Ishikawa (cell line): Measurements from ENCODE around the gene HASPIN.

Experiments used
- CEBPB ChIP-seq: IDR thresholded peaks from 2 replicates; pipeline ENCODE4 v1.6.1; 2012
- CREB1 ChIP-seq: IDR thresholded peaks from 2 replicates; pipeline ENCODE4 v1.6.1; 2012; ENCODE audit warnings: low read depth
- EGR1 ChIP-seq: IDR thresholded peaks from 2 replicates; pipeline ENCODE4 v1.6.1; 2012
- EP300 ChIP-seq: IDR thresholded peaks from 2 replicates; pipeline ENCODE4 v1.6.1; 2012; ENCODE audit warnings: borderline replicate concordance
- FOXM1 ChIP-seq: IDR thresholded peaks from 2 replicates; pipeline ENCODE4 v1.6.1; 2012; ENCODE audit warnings: low read depth, borderline replicate concordance
- MAX ChIP-seq: IDR thresholded peaks from 2 replicates; pipeline ENCODE4 v1.6.1; 2012
- NFIC ChIP-seq: IDR thresholded peaks from 2 replicates; pipeline ENCODE4 v1.6.1; 2012
- RAD21 ChIP-seq: IDR thresholded peaks from 2 replicates; pipeline ENCODE4 v1.6.1; 2012; ENCODE audit warnings: low read depth
- REST ChIP-seq: IDR thresholded peaks from 2 replicates; pipeline ENCODE4 v1.6.1; 2012; ENCODE audit warnings: low read depth, mild to moderate bottlenecking
- TAF1 ChIP-seq: IDR thresholded peaks from 2 replicates; pipeline ENCODE4 v1.6.1; 2012; ENCODE audit warnings: low read depth, mild to moderate bottlenecking
- TCF12 ChIP-seq: IDR thresholded peaks from 2 replicates; pipeline ENCODE4 v1.6.1; 2012; ENCODE audit warnings: low read depth
- TEAD4 ChIP-seq: IDR thresholded peaks from 2 replicates; pipeline ENCODE4 v1.6.1; 2012
- USF1 ChIP-seq: IDR thresholded peaks from 2 replicates; pipeline ENCODE4 v1.6.1; 2012
- YY1 ChIP-seq: IDR thresholded peaks from 2 replicates; pipeline ENCODE4 v1.6.1; 2012; ENCODE audit warnings: low read depth
- ZBTB7A ChIP-seq: IDR thresholded peaks from 2 replicates; pipeline ENCODE4 v1.6.1; 2012; ENCODE audit warnings: low read depth

Gene HASPIN

GRCh38 chr17:3771140-3771539 lies 47.4 kb downstream of the HASPIN start:
- TF ChIP-seq TAF1: no peak
- no peak for TF ChIP-seq EP300
- no peak for TF ChIP-seq CEBPB
- TF ChIP-seq RAD21: no peak
- TF ChIP-seq REST: no peak
- no peak for TF ChIP-seq USF1
- TF ChIP-seq EGR1: no peak
- TF ChIP-seq FOXM1: no peak
- TF ChIP-seq ZBTB7A: no peak
- TF ChIP-seq TEAD4: no peak
- TF ChIP-seq TCF12: no peak
- no peak for TF ChIP-seq CREB1
- no peak for TF ChIP-seq NFIC
- no peak for TF ChIP-seq YY1
- TF ChIP-seq MAX: no peak

GRCh38 chr17:3772764-3773163 lies 49.1 kb downstream of the HASPIN start:
- TF ChIP-seq EGR1 (no peak), EP300 (no peak), TCF12 (no peak), RAD21 (no peak), FOXM1 (no peak), CREB1 (no peak), YY1 (no peak), MAX (no peak), USF1 (no peak)

- TF ChIP-seq CREB1 (no peak), EGR1 (no peak), TAF1 (no peak), TEAD4 (no peak), RAD21 (no peak), YY1 (no peak), TCF12 (no peak), ZBTB7A (no peak), EP300 (no peak), USF1 (no peak), CEBPB (no peak), FOXM1 (no peak), MAX (no peak), NFIC (no peak), REST (no peak)
These were observed 49.8 kb downstream of the HASPIN start for GRCh38 chr17:3773511-3773910.

- TF ChIP-seq EGR1: no peak
- TF ChIP-seq RAD21: no peak
- no peak for TF ChIP-seq FOXM1
- TF ChIP-seq MAX: no peak
- TF ChIP-seq USF1: no peak
- no peak for TF ChIP-seq TAF1
- no peak for TF ChIP-seq YY1
- TF ChIP-seq TEAD4: no peak
- no peak for TF ChIP-seq CEBPB
- no peak for TF ChIP-seq ZBTB7A
These were observed 50.3 kb downstream of the HASPIN start for GRCh38 chr17:3773966-3774365.
